ENCODE data around the gene MAPT. TPM values are rescaled to one million over a fixed set of nuclear protein-coding genes. Genes with fewer than 3 reads are reported as not detected.

Gene MAPT
- total and polyA plus RNA-seq, 2 of the 13 experiments (the other 11 are each of a cell fraction or from before 2014, with no cell fraction given) = 2.1 to 2.8 TPM

- TF ChIP-seq HES4 (CRISPR knock-in tag; IDR thresholded peaks at IDR 0.05; ENCODE audit: borderline replicate concordance) (peak; percentile 4; the same call in 1 of the 2 replicates), ZBTB4 (CRISPR knock-in tag; IDR thresholded peaks at IDR 0.05; ENCODE audit: borderline replicate concordance) (no peak), KLF16 (CRISPR knock-in tag; IDR thresholded peaks at IDR 0.05) (no peak), ZSCAN22 (CRISPR knock-in tag; IDR thresholded peaks at IDR 0.05) (no peak), ZNF296 (CRISPR knock-in tag; conservative IDR thresholded peaks at IDR 0.05) (no peak), TOE1 (CRISPR knock-in tag; IDR thresholded peaks at IDR 0.05) (no peak), SIX4 (CRISPR knock-in tag; IDR thresholded peaks at IDR 0.05) (0 out of 2 replicates have a peak, but pooled peaks have one; percentile 26), WIZ (CRISPR knock-in tag; IDR thresholded peaks at IDR 0.05) (no peak; the same call in 1 of the 2 replicates), ZNF101 (CRISPR knock-in tag; IDR thresholded peaks at IDR 0.05; ENCODE audit: borderline replicate concordance, low read depth) (no peak), ATAD3A (CRISPR knock-in tag; IDR thresholded peaks at IDR 0.05) (no peak), SRY (CRISPR knock-in tag; IDR thresholded peaks at IDR 0.05) (0 out of 2 replicates have a peak, but pooled peaks have one; percentile 49), SOX13 (IDR thresholded peaks at IDR 0.05) (peak; percentile 29; the same call in 1 of the 2 replicates), SOX13 (CRISPR knock-in tag; conservative IDR thresholded peaks at IDR 0.05 in 1 of 2, IDR thresholded peaks at IDR 0.05 in 1 of 2) (peak in 1 of 2 experiments; percentile 49; a peak in 2 of 4 replicates), GLMP (CRISPR knock-in tag; IDR thresholded peaks at IDR 0.05; ENCODE audit: borderline replicate concordance) (no peak), HBP1 (CRISPR knock-in tag; IDR thresholded peaks at IDR 0.05; ENCODE audit: low read depth) (0 out of 2 replicates have a peak, but pooled peaks have one; percentile 7), ZNF577 (CRISPR knock-in tag; IDR thresholded peaks at IDR 0.05; ENCODE audit: borderline replicate concordance, low read depth) (no peak), HOXD1 (CRISPR knock-in tag; IDR thresholded peaks at IDR 0.05) (no peak), ELF1 (CRISPR knock-in tag; IDR thresholded peaks at IDR 0.05) (no peak), ARNTL (CRISPR knock-in tag; IDR thresholded peaks at IDR 0.05) (no peak), ZNF205 (CRISPR knock-in tag; IDR thresholded peaks at IDR 0.05) (no peak), FIP1L1 (IDR thresholded peaks at IDR 0.05; ENCODE audit: borderline replicate concordance, insufficient read depth, low read depth, low read length) (no peak), ZNF792 (CRISPR knock-in tag; IDR thresholded peaks at IDR 0.05) (no peak), RAD51 (IDR thresholded peaks at IDR 0.05; ENCODE audit: borderline replicate concordance) (no peak), ZNF570 (CRISPR knock-in tag; IDR thresholded peaks at IDR 0.05; ENCODE audit: borderline replicate concordance) (no peak), JUND (CRISPR knock-in tag; IDR thresholded peaks at IDR 0.05) (no peak), HMG20B (CRISPR knock-in tag; conservative IDR thresholded peaks at IDR 0.05) (no peak)
These were observed 40.9 kb downstream of the MAPT start (continued) for GRCh38 chr17:45935197-45935709.

Data from HepG2 (cell line).